K562 (cell line): Measurements from ENCODE around the gene KISS1R. TPM values are rescaled to one million over a fixed set of nuclear protein-coding genes. Genes with fewer than 3 reads are reported as not detected.

ENCODE experiments used
- CBX5 ChIP-seq: IDR thresholded peaks from 2 replicates; pipeline ENCODE4 v1.6.1; 2014; ENCODE audit warnings: low read depth, borderline replicate concordance
- CXXC5 ChIP-seq: fragments of 250-450 bp; sonication (Bioruptor Pico); IDR thresholded peaks from 2 replicates; pipeline ENCODE4 v1.8.0; 2022; ENCODE audit warnings: inconsistent platforms, mild to moderate bottlenecking, moderate library complexity
- DMBX1 ChIP-seq: fragments of 250-450 bp; sonication (Bioruptor Pico); IDR thresholded peaks from 2 replicates; pipeline ENCODE4 v1.8.0; 2022; ENCODE audit warnings: inconsistent platforms, mild to moderate bottlenecking, moderate library complexity, borderline replicate concordance
- E2F5 ChIP-seq: sonication (generic); formaldehyde crosslinking; IDR thresholded peaks from 2 replicates; pipeline ENCODE4 v1.8.0; 2022; ENCODE audit warnings: mild to moderate bottlenecking, missing genetic modification reagents
- ELF4 ChIP-seq: fragments of 450-650 bp; formaldehyde crosslinking; IDR thresholded peaks from 2 replicates; pipeline ENCODE4 v1.4.0; 2022; ENCODE audit warnings: missing genetic modification characterization
- FOXJ2 ChIP-seq: fragments of 200-800 bp; sonication (Bioruptor generic); IDR thresholded peaks from 2 replicates; pipeline ENCODE4 v1.6.1; 2016; ENCODE audit warnings: missing genetic modification characterization, missing compliant biosample characterization
- FUS ChIP-seq: fragments of 200-400 bp; formaldehyde crosslinking; optimal IDR thresholded peaks from 2 replicates; pipeline ENCODE3; 2017; ENCODE audit warnings: low read depth, low read length
- GABPB1 ChIP-seq: sonication (generic); formaldehyde crosslinking; IDR thresholded peaks from 2 replicates; pipeline ENCODE4 v1.8.0; 2022; ENCODE audit warnings: mild to moderate bottlenecking, missing genetic modification reagents
- GATAD2B ChIP-seq: fragments of 450-650 bp; IDR thresholded peaks from 2 replicates; pipeline ENCODE4 v1.6.1; 2017; ENCODE audit warnings: mild to moderate bottlenecking, borderline replicate concordance
- MCM2 ChIP-seq: fragments of 450-650 bp; IDR thresholded peaks from 2 replicates; pipeline ENCODE4 v1.6.1; 2017; ENCODE audit warnings: low read depth, mild to moderate bottlenecking
- MYC ChIP-seq, 2 experiments: fragments of 250-450 bp in 1 of 2; sonication (Bioruptor Pico) in 1 of 2; IDR thresholded peaks; 2 replicates each; pipeline versions ENCODE4 v1.5.1 to v1.6.1; 2012 to 2021; ENCODE audit warnings: low read depth in 2 of 2, borderline replicate concordance in 1 of 2, improper control_type of control experiment in 1 of 2, low read length in 1 of 2, mild to moderate bottlenecking in 1 of 2, moderate library complexity in 1 of 2
- NEUROD1 ChIP-seq: fragments of 150-350 bp; IDR thresholded peaks from 2 replicates; pipeline ENCODE4 v1.6.1; 2014; ENCODE audit warnings: borderline replicate concordance, low read length, low read depth; ENCODE audit not compliant: partially characterized antibody
- NR3C1 ChIP-seq: sonication (generic); formaldehyde crosslinking; IDR thresholded peaks from 2 replicates; pipeline ENCODE4 v1.8.1; 2022; ENCODE audit warnings: missing genetic modification reagents
- NR4A1 ChIP-seq, 2 experiments: fragments of 250-450 bp in 1 of 2; fragments of 450-650 bp in 1 of 2; sonication (Bioruptor Pico) in 1 of 2; IDR thresholded peaks; 2 replicates each; pipeline versions ENCODE4 v1.4.0 to v1.6.1; 2016 to 2020; ENCODE audit warnings: mild to moderate bottlenecking in 2 of 2, missing compliant biosample characterization in 1 of 2, missing genetic modification characterization in 1 of 2, moderate library complexity in 1 of 2
- NUFIP1 ChIP-seq: fragments of 450-650 bp; IDR thresholded peaks from 2 replicates; pipeline ENCODE4 v1.6.1; 2018; ENCODE audit not compliant: partially characterized antibody
- RBBP5 ChIP-seq: fragments of 200-600 bp; sonication (generic); IDR thresholded peaks from 2 replicates; pipeline ENCODE4 v1.6.1; 2012; ENCODE audit warnings: borderline replicate concordance, mild to moderate bottlenecking, low read length, control low read depth, inconsistent platforms; ENCODE audit not compliant: insufficient read depth, poor library complexity, severe bottlenecking
- RBM25 ChIP-seq: fragments of 200-400 bp; formaldehyde crosslinking; IDR thresholded peaks from 2 replicates; pipeline ENCODE4 v1.6.1; 2018; ENCODE audit warnings: low read length, low read depth, moderate library complexity; ENCODE audit not compliant: severe bottlenecking
- SMAD2 ChIP-seq: fragments of 150-350 bp; IDR thresholded peaks from 2 replicates; pipeline ENCODE4 v1.6.1; 2014; ENCODE audit warnings: low read depth, mild to moderate bottlenecking, low read length
- SREBF2 ChIP-seq: sonication (generic); formaldehyde crosslinking; IDR thresholded peaks from 2 replicates; pipeline ENCODE4 v1.4.0; 2020; ENCODE audit warnings: mild to moderate bottlenecking, missing genetic modification reagents
- TARDBP ChIP-seq: fragments of 450-650 bp; IDR thresholded peaks from 2 replicates; pipeline ENCODE4 v1.6.1; 2016
- TRIM24 ChIP-seq, 2 experiments: fragments of 450-650 bp; IDR thresholded peaks; 2 replicates each; pipeline ENCODE4 v1.6.1; 2016
- ZEB2 ChIP-seq: fragments of 450-650 bp; IDR thresholded peaks from 2 replicates; pipeline ENCODE4 v1.6.1; 2016
- ZFPM2 ChIP-seq: fragments of 250-450 bp; sonication (Bioruptor Pico); IDR thresholded peaks from 2 replicates; pipeline ENCODE4 v1.5.1; 2022; ENCODE audit warnings: mild to moderate bottlenecking
- ZNF347 ChIP-seq: fragments of 450-650 bp; formaldehyde crosslinking; IDR thresholded peaks from 2 replicates; pipeline ENCODE4 v1.4.0; 2020; ENCODE audit warnings: low read depth, mild to moderate bottlenecking, moderate library complexity
- ZNF589 ChIP-seq: fragments of 200-800 bp; sonication (Bioruptor generic); IDR thresholded peaks from 2 replicates; pipeline ENCODE4 v1.6.1; 2016; ENCODE audit warnings: low read depth, missing genetic modification characterization, missing compliant biosample characterization
- ZNF778 ChIP-seq: fragments of 450-650 bp; formaldehyde crosslinking; IDR thresholded peaks from 2 replicates; pipeline ENCODE4 v1.4.0; 2020; ENCODE audit warnings: mild to moderate bottlenecking, moderate library complexity
- ZNF780A ChIP-seq: fragments of 250-450 bp; sonication (Bioruptor Pico); IDR thresholded peaks from 2 replicates; pipeline ENCODE4 v1.5.0; 2021; ENCODE audit warnings: mild to moderate bottlenecking
- polyA plus RNA-seq, 8 experiments: library from polyadenylated mRNA; depleted of rRNA in 4 of 8; stranded (reverse) in 5 of 8; unstranded in 3 of 8; fragments of >200 nt; fragmentation: Nextera tagmentation in 2 of 8; fragmentation: Illumina TruSeq in 1 of 8; extraction: Ambion mirVana in 2 of 8; extraction: Trizol in 1 of 8; gene quantifications; 2 replicates each; pipeline versions ENCODE4 v1.2.1 to v1.2.3, GENCODE V29; 2011 to 2014; ENCODE audit warnings: inconsistent platforms in 1 of 8, missing spikeins in 1 of 8
- total RNA-seq, 7 experiments: library from RNA; depleted of rRNA in 6 of 7; stranded (reverse); fragments of >200 nt in 6 of 7; fragmentation: Illumina TruSeq in 2 of 7; extraction: Trizol in 2 of 7; gene quantifications; 2 replicates each; pipeline versions ENCODE4 v1.2.1 to v1.2.3, GENCODE V29; 2011 to 2021; ENCODE audit warnings: low replicate concordance in 1 of 7
- TF ChIP-seq, protein P1 (sequence below): fragments of 450-650 bp; IDR thresholded peaks from 2 replicates; pipeline ENCODE4 v1.6.1; 2016; ENCODE audit warnings: borderline replicate concordance

The KISS1R gene
- total and polyA plus RNA-seq, 9 of the 15 experiments (the other 6 are each of a cell fraction or from before 2014, with no cell fraction given), result 0.37 to 39.4 (median 2.0) TPM

GRCh38 chr19:900302-901111 is 16.6 kb upstream of the KISS1R start (continued):
- TF ChIP-seq MYC (IDR thresholded peaks at IDR 0.05; ENCODE audit: low read depth, low read length) (peak; percentile 44), MYC (CRISPR knock-in tag; IDR thresholded peaks at IDR 0.05; ENCODE audit: borderline replicate concordance, low read depth) (no peak), CXXC5 (CRISPR knock-in tag) (peak; percentile 34; the same call in 1 of the 2 replicates), GATAD2B (no peak), ZNF589 (CRISPR knock-in tag) (no peak), MCM2 (peak; percentile 75; the same call in 1 of the 2 replicates), TRIM24 (IDR thresholded peaks at IDR 0.05) (peak in 1 of 2 experiments; percentile 44; a peak in 2 of 4 replicates), FOXJ2 (tag) (no peak), DMBX1 (CRISPR knock-in tag) (no peak), SMAD2 (no peak), NR4A1 (CRISPR knock-in tag; IDR thresholded peaks at IDR 0.05) (no peak), NR4A1 (tag; IDR thresholded peaks at IDR 0.05) (no peak), NEUROD1 (no peak), ELF4 (CRISPR knock-in tag) (peak; percentile 53; the same call in 1 of the 2 replicates), ZNF347 (no peak), TARDBP (no peak), SREBF2 (CRISPR knock-in tag) (no peak), ZFPM2 (no peak), E2F5 (no peak), ZEB2 (no peak), ZNF778 (CRISPR knock-in tag) (no peak), FUS (no peak), RBBP5 (peak; percentile 13), NR3C1 (CRISPR knock-in tag) (no peak), CBX5 (no peak), RBM25 (no peak), ZNF780A (CRISPR knock-in tag) (no peak), GABPB1 (CRISPR knock-in tag) (no peak), NUFIP1 (no peak)
- TF ChIP-seq, protein P1, sequence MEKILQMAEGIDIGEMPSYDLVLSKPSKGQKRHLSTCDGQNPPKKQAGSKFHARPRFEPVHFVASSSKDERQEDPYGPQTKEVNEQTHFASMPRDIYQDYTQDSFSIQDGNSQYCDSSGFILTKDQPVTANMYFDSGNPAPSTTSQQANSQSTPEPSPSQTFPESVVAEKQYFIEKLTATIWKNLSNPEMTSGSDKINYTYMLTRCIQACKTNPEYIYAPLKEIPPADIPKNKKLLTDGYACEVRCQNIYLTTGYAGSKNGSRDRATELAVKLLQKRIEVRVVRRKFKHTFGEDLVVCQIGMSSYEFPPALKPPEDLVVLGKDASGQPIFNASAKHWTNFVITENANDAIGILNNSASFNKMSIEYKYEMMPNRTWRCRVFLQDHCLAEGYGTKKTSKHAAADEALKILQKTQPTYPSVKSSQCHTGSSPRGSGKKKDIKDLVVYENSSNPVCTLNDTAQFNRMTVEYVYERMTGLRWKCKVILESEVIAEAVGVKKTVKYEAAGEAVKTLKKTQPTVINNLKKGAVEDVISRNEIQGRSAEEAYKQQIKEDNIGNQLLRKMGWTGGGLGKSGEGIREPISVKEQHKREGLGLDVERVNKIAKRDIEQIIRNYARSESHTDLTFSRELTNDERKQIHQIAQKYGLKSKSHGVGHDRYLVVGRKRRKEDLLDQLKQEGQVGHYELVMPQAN, result peak; percentile 88
